ENCODE measurements around the gene RALGPS1. TPM values are rescaled to one million over a fixed set of nuclear protein-coding genes. Genes with fewer than 3 reads are reported as not detected.
"Not testable (repeated sequence)": the region's sequence is repeated elsewhere in the genome, so short reads cannot be mapped to it uniquely, and the experiment has no call there.

Gene RALGPS1
- total RNA-seq, 1 donor: 8.2 TPM

GRCh38 chr9:127014216-127014909 lies 99.8 kb downstream of the RALGPS1 start:
- no peak overlapping the region for H3K4me3 ChIP-seq (ENCODE audit: low read length)
- no peaks in the 10 kb centered on the region for H3K4me1 ChIP-seq (ENCODE audit: insufficient read depth, low read length)
- H3K9me3 ChIP-seq (ENCODE audit: low read depth, low read length): no peaks in the 10 kb centered on the region
- no peaks in the 10 kb centered on the region for H3K27me3 ChIP-seq (ENCODE audit: insufficient read depth, low read length)

GRCh38 chr9:127014910-127015540 lies 100.4 kb downstream of the RALGPS1 start:
- no peak overlapping the region for H3K4me3 ChIP-seq (ENCODE audit: low read length)
- no peaks in the 10 kb centered on the region for H3K9me3 ChIP-seq (ENCODE audit: low read depth, low read length)
- H3K27me3 ChIP-seq (ENCODE audit: insufficient read depth, low read length): no peaks in the 10 kb centered on the region
- no peaks in the 10 kb centered on the region for H3K4me1 ChIP-seq (ENCODE audit: insufficient read depth, low read length)

DNA sequence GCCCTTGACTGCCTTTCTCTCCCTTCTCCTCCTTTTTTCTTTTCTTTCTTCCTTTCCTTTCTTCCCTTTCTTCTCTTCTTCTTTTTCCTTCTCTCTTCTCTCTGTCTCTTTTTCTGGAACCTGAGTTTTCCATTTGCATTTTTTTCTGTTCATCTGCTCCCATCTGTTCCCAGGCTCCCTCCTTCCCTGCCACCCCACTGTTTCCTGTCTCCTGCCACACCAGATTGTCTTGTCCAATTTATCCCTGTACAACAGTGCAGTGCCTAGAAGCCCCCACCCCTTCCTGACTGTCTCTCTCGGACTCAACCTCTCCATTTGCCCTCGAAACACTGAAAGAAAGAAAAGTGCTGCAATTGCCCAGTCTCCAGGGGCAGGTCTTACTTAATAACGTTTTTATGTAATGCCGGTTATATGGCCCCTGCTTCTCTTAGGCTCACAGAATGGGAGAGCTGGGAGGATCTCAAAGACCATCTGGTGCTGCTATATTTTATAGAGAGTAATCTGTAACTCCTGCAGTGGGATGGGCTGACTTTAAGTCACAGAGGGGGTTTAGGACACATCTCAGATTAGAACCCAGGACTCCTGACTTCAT lies 101.4 kb downstream of the RALGPS1 start:
- Histone ChIP-seq H3K4me3 (ENCODE audit: low read length) (no peak overlapping the region), H3K4me1 (ENCODE audit: insufficient read depth, low read length) (no peaks in the 10 kb centered on the region), H3K27me3 (ENCODE audit: insufficient read depth, low read length) (no peaks in the 10 kb centered on the region), H3K9me3 (ENCODE audit: low read depth, low read length) (no peaks in the 10 kb centered on the region)

GRCh38 chr9:127017979-127018378 lies 103.4 kb downstream of the RALGPS1 start:
- H3K27me3 ChIP-seq (ENCODE audit: insufficient read depth, low read length); H3K9me3 ChIP-seq (ENCODE audit: low read depth, low read length); H3K4me1 ChIP-seq (ENCODE audit: insufficient read depth, low read length); H3K4me3 ChIP-seq (ENCODE audit: low read length): not testable (repeated sequence)

DNA sequence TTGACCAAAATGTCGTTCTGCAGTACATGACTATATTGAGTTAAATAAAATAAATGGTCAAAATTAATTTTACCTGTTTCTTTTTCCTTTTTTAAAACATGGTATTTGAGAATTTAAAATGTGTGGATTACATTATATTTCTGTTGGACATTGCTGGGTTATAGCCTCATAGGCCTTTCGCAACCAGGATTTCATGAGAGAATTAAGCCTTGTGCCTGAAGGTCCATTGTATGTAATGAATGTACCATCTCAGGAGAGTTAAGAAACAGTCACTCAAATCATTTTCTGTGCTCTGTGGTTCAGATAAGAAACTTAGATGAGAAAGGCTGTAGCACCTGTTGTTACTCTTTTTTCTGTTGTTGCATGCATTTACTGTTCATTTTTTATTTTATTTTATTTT lies 104.4 kb downstream of the RALGPS1 start:
- no peaks in the 10 kb centered on the region for H3K4me1 ChIP-seq (ENCODE audit: insufficient read depth, low read length)
- H3K4me3 ChIP-seq (ENCODE audit: low read length): no peak overlapping the region
- H3K27me3 ChIP-seq (ENCODE audit: insufficient read depth, low read length): no peaks in the 10 kb centered on the region
- H3K9me3 ChIP-seq (ENCODE audit: low read depth, low read length): no peaks in the 10 kb centered on the region

GRCh38 chr9:127020036-127020801 lies 105.6 kb downstream of the RALGPS1 start:
- H3K4me1 ChIP-seq (ENCODE audit: insufficient read depth, low read length): no peaks in the 10 kb centered on the region
- H3K9me3 ChIP-seq (ENCODE audit: low read depth, low read length): no peaks in the 10 kb centered on the region
- H3K27me3 ChIP-seq (ENCODE audit: insufficient read depth, low read length): no peaks in the 10 kb centered on the region
- H3K4me3 ChIP-seq (ENCODE audit: low read length): no peak overlapping the region

DNA sequence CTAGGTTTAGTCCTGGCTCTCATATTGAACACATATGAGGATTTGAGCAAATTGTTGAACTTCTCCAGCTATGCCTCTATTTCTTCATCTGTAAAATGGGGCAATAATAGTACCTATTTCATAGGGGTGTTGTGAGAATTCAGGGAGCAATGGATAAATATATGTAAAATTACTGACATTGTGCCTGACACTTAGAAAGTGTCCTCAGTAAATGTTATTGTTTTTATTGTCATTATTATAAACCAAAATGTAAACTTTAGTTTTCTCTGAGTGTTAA lies 106.2 kb downstream of the RALGPS1 start:
- Histone ChIP-seq H3K4me1 (ENCODE audit: insufficient read depth, low read length) (no peaks in the 10 kb centered on the region), H3K9me3 (ENCODE audit: low read depth, low read length) (no peaks in the 10 kb centered on the region), H3K4me3 (ENCODE audit: low read length) (no peak overlapping the region), H3K27me3 (ENCODE audit: insufficient read depth, low read length) (no peaks in the 10 kb centered on the region)

DNA sequence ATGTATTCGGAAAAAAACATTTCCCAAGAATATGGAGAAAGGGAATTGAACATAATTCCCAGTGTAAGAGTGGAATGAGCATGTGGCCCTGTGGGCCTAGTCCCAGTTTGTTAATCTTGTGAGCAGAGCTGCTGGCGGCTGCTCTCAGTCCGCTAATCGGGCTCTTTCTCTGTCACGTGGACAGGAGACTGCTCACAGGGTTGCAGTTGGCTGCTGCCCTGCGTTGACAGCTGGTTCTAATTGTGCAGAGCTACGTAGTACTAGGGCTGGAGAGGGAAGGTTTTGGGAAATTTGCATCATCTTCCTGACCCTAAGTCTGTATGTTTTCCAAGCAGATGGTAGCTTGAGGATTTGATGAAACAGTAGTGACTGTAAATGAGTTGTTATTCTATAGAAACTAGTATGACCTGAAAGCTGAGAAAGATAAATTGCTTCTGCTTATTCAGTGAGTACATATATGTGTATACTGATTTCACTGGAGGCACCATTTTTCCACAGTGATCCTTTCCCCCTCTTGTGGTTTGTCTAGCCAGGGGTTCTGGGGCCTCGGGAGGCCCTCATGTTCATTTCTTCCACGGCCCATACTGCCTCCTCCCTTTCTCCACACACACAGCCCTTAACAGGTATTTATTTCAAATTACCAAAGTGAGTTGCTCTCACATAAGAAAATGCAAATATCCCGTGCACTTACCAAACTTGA lies 107.2 kb downstream of the RALGPS1 start:
- Histone ChIP-seq H3K4me1 (ENCODE audit: insufficient read depth, low read length) (no peaks in the 10 kb centered on the region), H3K9me3 (ENCODE audit: low read depth, low read length) (no peaks in the 10 kb centered on the region), H3K4me3 (ENCODE audit: low read length) (no peak overlapping the region), H3K27me3 (ENCODE audit: insufficient read depth, low read length) (no peaks in the 10 kb centered on the region)

- no peak overlapping the region for H3K4me3 ChIP-seq (ENCODE audit: low read length)
- no peaks in the 10 kb centered on the region for H3K9me3 ChIP-seq (ENCODE audit: low read depth, low read length)
- no peaks in the 10 kb centered on the region for H3K4me1 ChIP-seq (ENCODE audit: insufficient read depth, low read length)
- H3K27me3 ChIP-seq (ENCODE audit: insufficient read depth, low read length): no peaks in the 10 kb centered on the region
Measured at GRCh38 chr9:127022913-127023660, 108.5 kb downstream of the RALGPS1 start.

GRCh38 chr9:127025042-127025441 lies 110.5 kb downstream of the RALGPS1 start:
- H3K27me3 ChIP-seq (ENCODE audit: insufficient read depth, low read length): no peaks in the 10 kb centered on the region
- H3K4me3 ChIP-seq (ENCODE audit: low read length): no peak overlapping the region
- H3K4me1 ChIP-seq (ENCODE audit: insufficient read depth, low read length): no peaks in the 10 kb centered on the region
- no peaks in the 10 kb centered on the region for H3K9me3 ChIP-seq (ENCODE audit: low read depth, low read length)

GRCh38 chr9:127027694-127028093 lies 113.1 kb downstream of the RALGPS1 start:
- Histone ChIP-seq H3K4me1 (ENCODE audit: insufficient read depth, low read length) (no peaks in the 10 kb centered on the region), H3K27me3 (ENCODE audit: insufficient read depth, low read length) (no peaks in the 10 kb centered on the region), H3K9me3 (ENCODE audit: low read depth, low read length) (no peaks in the 10 kb centered on the region), H3K4me3 (ENCODE audit: low read length) (no peak overlapping the region)

DNA sequence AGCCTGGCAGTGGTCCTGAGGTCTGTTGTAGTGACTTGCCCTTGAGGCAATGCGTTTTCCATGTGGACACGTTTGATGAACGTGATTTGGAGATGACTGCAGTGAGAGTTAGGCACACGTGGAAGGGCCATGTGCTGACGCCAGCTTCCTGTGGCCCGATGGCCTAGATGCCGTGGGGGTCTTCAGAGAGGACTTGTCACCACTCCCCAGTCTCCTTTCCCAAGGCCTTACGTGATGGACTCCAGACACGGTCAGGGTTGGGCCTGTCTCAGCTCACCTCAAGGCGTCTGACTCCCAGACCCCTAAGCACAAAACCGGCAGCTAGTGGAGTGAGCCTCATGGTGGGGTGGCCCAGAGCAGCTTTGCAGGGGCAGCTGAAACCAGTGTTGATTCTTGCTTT lies 115.0 kb downstream of the RALGPS1 start:
- Histone ChIP-seq H3K9me3 (ENCODE audit: low read depth, low read length) (no peaks in the 10 kb centered on the region), H3K4me3 (ENCODE audit: low read length) (no peak overlapping the region), H3K4me1 (ENCODE audit: insufficient read depth, low read length) (no peaks in the 10 kb centered on the region), H3K27me3 (ENCODE audit: insufficient read depth, low read length) (no peaks in the 10 kb centered on the region)

GRCh38 chr9:127030814-127031740 lies 116.5 kb downstream of the RALGPS1 start:
- H3K4me3 ChIP-seq (ENCODE audit: low read length): no peak overlapping the region
- no peaks in the 10 kb centered on the region for H3K4me1 ChIP-seq (ENCODE audit: insufficient read depth, low read length)
- no peaks in the 10 kb centered on the region for H3K27me3 ChIP-seq (ENCODE audit: insufficient read depth, low read length)
- H3K9me3 ChIP-seq (ENCODE audit: low read depth, low read length): no peaks in the 10 kb centered on the region

DNA sequence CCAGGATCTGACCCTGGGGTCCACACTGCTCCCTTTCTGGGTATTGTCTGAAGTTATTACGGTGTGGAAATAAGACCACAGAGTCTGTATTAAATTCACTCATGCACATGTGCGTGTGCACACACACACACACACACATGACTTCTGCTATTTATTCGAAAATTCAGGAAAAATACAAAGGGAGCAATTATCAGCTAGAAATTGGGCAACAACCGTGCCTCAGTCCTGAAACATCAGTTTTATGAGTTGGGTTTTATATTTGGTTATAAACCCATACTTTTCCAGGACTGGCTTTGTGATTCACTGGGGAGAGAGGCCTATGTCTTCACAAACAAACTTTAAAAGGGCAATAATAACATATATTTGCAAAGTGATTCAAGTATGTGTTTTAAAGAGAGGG lies 117.7 kb downstream of the RALGPS1 start:
- Histone ChIP-seq H3K9me3 (ENCODE audit: low read depth, low read length) (no peaks in the 10 kb centered on the region), H3K4me1 (ENCODE audit: insufficient read depth, low read length) (no peaks in the 10 kb centered on the region), H3K27me3 (ENCODE audit: insufficient read depth, low read length) (no peaks in the 10 kb centered on the region), H3K4me3 (ENCODE audit: low read length) (no peak overlapping the region)

Data from mononuclear cell (primary cell).